GM23248 (cell line): ENCODE data around the gene WNT9B.

Experiments
- EZH2 ChIP-seq: fragments of 200-600 bp; sonication (generic); IDR thresholded peaks from 2 replicates; pipeline ENCODE4 v1.6.1; 2018; ENCODE audit warnings: antibody characterized with exemption, mild to moderate bottlenecking; ENCODE audit not compliant: insufficient read depth, poor library complexity, severe bottlenecking
- EZH2phosphoT487 ChIP-seq: fragments of 200-600 bp; sonication (generic); IDR thresholded peaks from 2 replicates; pipeline ENCODE4 v1.6.1; 2018; ENCODE audit warnings: antibody characterized with exemption, moderate library complexity, mild to moderate bottlenecking, low read depth; ENCODE audit not compliant: insufficient read depth

GRCh38 chr17:46809110-46809571 is 42.2 kb upstream of the WNT9B start:
- TF ChIP-seq EZH2phosphoT487 (no peak), EZH2 (no peak)
